ENCODE measurements around the gene KAZN. TPM values are rescaled to one million over a fixed set of nuclear protein-coding genes. Genes with fewer than 3 reads are reported as not detected.

Gene KAZN
- total and polyA plus RNA-seq, 4 donors: 7.6 to 18.8 (median 11.2) TPM

DNA sequence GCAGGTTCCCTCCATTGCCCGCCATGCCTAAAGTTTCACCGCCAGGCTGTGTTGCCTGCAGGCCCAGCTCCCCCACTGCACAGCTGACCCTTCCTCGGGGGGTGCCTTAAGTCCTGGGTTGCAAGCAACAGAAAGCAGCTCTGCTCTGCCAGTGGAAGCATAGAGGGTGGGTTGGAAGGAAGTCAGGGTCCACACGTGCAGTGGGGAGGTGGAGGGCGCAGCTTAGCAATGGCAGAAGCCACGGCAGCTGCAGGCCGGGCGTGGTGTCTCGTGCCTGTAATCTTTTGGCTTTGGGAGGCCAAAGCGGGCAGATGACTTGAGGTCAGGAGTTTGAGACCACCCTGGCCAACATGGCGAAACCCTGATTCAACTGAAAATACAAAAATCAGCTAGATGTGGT is 448.8 kb downstream of the KAZN start:
- no peak overlapping the region for H3K4me3 ChIP-seq
- H3K27me3 ChIP-seq (ENCODE audit: control insufficient read depth in 3 of 3, insufficient read depth in 3 of 3, low read length in 2 of 3): no peaks in the 10 kb centered on the region
- no peaks in the 10 kb centered on the region for H3K9me3 ChIP-seq (ENCODE audit: control insufficient read depth in 4 of 4, insufficient read depth in 3 of 4, low read length in 3 of 4)
- no peak overlapping the region for H3K27ac ChIP-seq (ENCODE audit: low read depth in 1 of 2, low read length in 1 of 2)
- no peak for ATAC-seq (ENCODE audit: insufficient read depth, low FRiP score)
- H3K36me3 ChIP-seq (ENCODE audit: control insufficient read depth in 4 of 4, insufficient read depth in 4 of 4, low read length in 4 of 4): peaks cover 0 to 9% (median 3%) of the 10 kb centered on the region in 4 donors
- H3K4me1 ChIP-seq (ENCODE audit: control insufficient read depth in 5 of 5, insufficient read depth in 5 of 5, low read length in 5 of 5): peaks cover 0 to 3% (median 0%) of the 10 kb centered on the region in 5 donors
- no peak overlapping the region for H3K9ac ChIP-seq (ENCODE audit: insufficient read depth in 1 of 2, low read length in 2 of 2)
- no peak for DNase-seq
- WGBS, 2 donors: 95% methylated on average over 11 of the region's 11 CpGs
- TF ChIP-seq CTCF (IDR thresholded peaks at IDR 0.05; ENCODE audit: control extremely low read depth, extremely low read depth): no peak

DNA sequence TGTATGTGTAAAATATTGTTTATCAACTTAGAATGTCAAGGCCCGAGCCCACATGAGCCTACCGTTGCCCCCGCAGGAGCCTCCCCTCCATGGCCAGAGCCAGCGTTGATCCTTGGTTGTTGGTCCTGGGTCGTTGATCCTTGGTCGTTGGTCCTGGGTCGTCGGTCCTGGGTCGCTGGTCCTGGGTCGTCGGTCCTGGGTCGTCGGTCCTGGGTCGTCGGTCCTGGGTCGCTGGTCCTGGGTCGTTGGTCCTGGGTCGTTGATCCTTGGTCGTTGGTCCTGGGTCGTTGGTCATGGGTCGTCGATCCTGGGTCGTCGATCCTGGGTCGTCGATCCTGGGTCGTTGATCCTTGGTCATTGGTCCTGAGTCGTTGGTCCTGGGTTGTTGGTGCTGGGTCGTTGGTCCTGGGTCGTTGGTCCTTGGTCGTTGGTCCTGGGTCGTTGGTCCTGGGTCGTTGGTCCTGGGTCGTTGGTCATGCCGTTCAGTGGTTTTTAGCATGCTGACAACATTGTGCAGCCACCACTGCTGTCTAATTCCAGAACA is 450.0 kb downstream of the KAZN start:
- WGBS, 2 donors: 93 to 94% methylated on average over 35 of the region's 35 CpGs
- TF ChIP-seq CTCF (IDR thresholded peaks at IDR 0.05; ENCODE audit: control extremely low read depth, extremely low read depth): no peak
- DNase-seq (no peak), ATAC-seq (ENCODE audit: insufficient read depth, low FRiP score) (no peak)
- H3K9me3 ChIP-seq (ENCODE audit: control insufficient read depth in 4 of 4, insufficient read depth in 3 of 4, low read length in 3 of 4): no peaks in the 10 kb centered on the region
- no peaks in the 10 kb centered on the region for H3K27me3 ChIP-seq (ENCODE audit: control insufficient read depth in 3 of 3, insufficient read depth in 3 of 3, low read length in 2 of 3)
- H3K4me3 ChIP-seq: no peak overlapping the region
- peaks cover 0 to 3% (median 0%) of the 10 kb centered on the region in 5 donors for H3K4me1 ChIP-seq (ENCODE audit: control insufficient read depth in 5 of 5, insufficient read depth in 5 of 5, low read length in 5 of 5)
- no peak overlapping the region for H3K9ac ChIP-seq (ENCODE audit: insufficient read depth in 1 of 2, low read length in 2 of 2)
- H3K36me3 ChIP-seq (ENCODE audit: control insufficient read depth in 4 of 4, insufficient read depth in 4 of 4, low read length in 4 of 4): peaks cover 0 to 16% (median 5%) of the 10 kb centered on the region in 4 donors
- no peak overlapping the region for H3K27ac ChIP-seq (ENCODE audit: low read depth in 1 of 2, low read length in 1 of 2)

GRCh38 chr1:15049067-15049466 is 450.6 kb downstream of the KAZN start:
- WGBS, 2 donors: 92 to 96% methylated on average over 13 of the region's 13 CpGs
- H3K4me1 ChIP-seq (ENCODE audit: control insufficient read depth in 5 of 5, insufficient read depth in 5 of 5, low read length in 5 of 5): peaks cover 0 to 3% (median 0%) of the 10 kb centered on the region in 5 donors

More at GRCh38 chr1:15049067-15049466, 450.6 kb downstream of the KAZN start:
- H3K9ac ChIP-seq (ENCODE audit: insufficient read depth in 1 of 2, low read length in 2 of 2): no peak overlapping the region
- no peak for ATAC-seq (ENCODE audit: insufficient read depth, low FRiP score)
- TF ChIP-seq CTCF (IDR thresholded peaks at IDR 0.05; ENCODE audit: control extremely low read depth, extremely low read depth): no peak
- no peak overlapping the region for H3K4me3 ChIP-seq
- peaks cover 0 to 16% (median 5%) of the 10 kb centered on the region in 4 donors for H3K36me3 ChIP-seq (ENCODE audit: control insufficient read depth in 4 of 4, insufficient read depth in 4 of 4, low read length in 4 of 4)
- DNase-seq: no peak
- no peaks in the 10 kb centered on the region for H3K27me3 ChIP-seq (ENCODE audit: control insufficient read depth in 3 of 3, insufficient read depth in 3 of 3, low read length in 2 of 3)
- H3K9me3 ChIP-seq (ENCODE audit: control insufficient read depth in 4 of 4, insufficient read depth in 3 of 4, low read length in 3 of 4): no peaks in the 10 kb centered on the region
- H3K27ac ChIP-seq (ENCODE audit: low read depth in 1 of 2, low read length in 1 of 2): no peak overlapping the region

Measured in lung (tissue), 12 donors.